ENCODE results near the gene CRABP1.

The CRABP1 gene

DNA sequence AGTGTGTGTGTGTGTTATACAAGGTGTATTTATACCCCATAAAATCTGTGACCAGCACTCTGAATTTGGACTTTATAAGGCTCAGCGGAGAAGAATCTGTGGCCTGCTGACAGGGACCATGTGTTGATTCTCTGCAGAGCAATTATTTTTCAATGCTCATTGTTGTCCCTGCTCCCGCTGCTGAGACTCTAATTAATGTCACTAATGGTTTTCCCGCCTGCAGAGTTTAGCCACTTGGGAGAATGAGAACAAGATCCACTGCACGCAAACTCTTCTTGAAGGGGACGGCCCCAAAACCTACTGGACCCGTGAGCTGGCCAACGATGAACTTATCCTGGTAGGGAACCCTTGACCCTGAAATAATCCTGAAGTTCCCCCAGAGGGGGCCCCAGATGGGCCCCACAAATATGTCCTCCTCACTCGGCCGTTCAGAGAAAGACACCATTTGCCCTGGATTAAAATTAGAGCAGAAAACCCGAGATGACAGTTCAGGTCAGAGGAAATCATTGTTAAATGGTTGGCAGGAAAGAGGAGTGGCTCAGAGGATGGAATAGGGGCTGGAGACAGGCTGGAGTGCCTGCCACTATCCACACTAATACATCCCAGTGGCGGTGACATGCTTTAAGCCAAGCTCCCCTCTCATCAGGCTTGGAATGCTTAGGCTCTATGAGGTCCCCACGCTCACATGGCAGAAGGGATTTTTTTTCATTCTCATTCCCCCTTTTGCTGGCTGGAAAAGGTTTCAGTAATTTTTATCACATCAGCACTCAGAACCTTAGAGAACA is 3.3 kb downstream of the CRABP1 start:
- in situ Hi-C loops (cut with MboI; ENCODE audit: low sequenced_read_pairs), result no loop called here

DNA sequence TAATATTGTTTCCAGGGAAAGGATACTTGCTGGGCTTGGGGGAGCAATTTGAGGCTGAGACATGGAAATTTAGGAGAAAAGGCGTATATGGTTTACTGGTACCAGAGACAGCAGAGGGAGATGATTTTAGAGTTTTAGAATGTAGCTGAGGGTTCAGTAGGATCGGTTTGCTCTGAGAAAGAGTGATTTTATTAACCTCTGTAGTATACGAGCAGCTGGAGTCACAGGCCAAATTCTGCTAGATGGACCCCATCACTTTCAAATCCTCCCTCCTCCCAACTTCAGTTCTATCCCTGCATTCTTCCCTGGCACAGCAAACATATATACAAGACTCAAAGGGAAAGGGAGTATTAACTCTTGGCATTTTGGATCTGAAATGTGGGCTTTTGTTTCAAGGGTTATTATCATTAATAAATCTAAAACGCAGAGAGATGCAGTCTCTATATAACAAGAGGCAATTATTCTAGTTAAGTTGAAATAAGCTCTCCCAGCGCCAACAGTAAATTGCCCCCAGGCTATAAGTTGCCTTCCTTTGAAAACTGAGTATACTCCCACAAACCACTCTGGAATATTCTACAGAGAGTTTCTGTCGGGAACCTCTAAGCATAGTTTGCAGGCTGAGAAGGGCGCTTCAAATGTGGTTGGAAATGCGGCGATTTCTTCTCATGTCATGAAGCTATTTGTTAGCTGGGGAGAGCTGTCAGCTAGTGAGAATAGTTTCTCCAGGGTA is 5.4 kb downstream of the CRABP1 start:
- in situ Hi-C loops (cut with MboI; ENCODE audit: low sequenced_read_pairs), result no loop called here

DNA sequence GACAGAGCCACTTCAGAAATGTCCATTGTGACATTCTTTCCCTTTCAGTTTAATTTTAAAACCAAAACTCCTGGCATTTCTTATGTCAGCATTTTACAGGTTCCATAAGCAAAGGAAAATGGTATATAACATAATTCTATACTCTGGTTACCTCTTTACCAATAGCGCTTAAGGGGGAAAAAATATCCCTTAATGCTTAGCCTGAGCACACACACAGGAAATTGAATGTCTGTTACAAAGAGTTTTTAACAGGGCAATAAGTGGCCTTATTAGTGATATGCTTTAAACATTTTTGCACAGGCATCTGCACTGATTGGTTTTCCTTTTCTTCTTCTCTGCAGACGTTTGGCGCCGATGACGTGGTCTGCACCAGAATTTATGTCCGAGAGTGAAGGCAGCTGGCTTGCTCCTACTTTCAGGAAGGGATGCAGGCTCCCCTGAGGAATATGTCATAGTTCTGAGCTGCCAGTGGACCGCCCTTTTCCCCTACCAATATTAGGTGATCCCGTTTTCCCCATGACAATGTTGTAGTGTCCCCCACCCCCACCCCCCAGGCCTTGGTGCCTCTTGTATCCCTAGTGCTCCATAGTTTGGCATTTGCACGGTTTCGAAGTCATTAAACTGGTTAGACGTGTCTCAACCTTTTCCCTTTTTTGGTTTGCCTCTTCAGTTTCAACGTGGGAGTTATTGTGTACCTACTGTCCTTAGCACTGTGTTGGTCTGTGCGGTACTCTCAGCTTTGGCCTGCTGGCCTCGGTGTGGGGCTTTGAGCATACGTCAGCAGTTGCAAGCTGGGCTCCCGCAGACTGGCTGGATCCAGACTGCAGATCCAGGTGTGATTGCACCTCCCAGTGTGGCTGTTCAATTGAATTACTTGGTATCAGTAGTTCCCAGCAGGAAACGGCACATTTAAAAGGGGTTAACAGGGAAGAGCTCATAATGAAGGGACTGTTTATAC is 7.7 kb downstream of the CRABP1 start:
- in situ Hi-C loops (cut with MboI; ENCODE audit: low sequenced_read_pairs), result no loop called here

DNA sequence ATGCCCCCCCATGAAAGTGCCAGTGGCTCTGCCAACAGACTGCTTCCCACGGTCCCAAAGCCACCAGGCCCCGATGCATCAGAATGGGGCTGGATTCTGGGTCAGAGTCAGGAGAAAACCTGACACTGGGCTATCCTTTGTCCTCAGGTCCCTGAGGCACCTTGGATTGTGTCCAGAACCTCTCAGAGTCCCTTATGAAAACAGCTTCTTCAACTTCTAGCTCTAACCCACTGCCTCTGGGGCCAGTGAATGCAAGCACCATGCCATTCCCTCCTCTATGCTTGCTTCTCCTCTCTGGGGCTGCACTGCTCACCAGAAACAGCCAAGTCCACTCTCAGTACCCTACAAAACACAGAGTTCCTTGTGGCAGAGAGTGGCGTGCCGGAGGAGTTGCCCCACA is 9.9 kb downstream of the CRABP1 start:
- in situ Hi-C loops (cut with MboI; ENCODE audit: low sequenced_read_pairs), result no loop called here

DNA sequence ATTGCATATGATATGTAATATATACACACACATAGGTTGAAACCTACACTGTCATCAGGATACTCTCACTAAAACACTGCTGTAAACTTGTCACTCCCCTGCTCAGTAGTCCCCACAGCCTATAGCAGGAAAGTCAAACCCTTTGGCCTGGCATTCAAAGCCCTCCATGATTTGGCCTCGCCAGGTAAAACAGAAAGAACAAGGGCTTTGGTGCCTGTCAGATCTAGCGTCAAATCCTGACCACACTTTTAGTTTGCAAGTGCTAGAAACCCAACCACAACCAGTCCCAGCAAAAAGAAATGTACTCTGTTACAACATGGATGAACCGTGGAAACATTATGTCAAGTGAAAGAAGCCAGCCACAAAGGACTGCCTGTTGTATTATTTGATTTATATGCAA is 11.4 kb downstream of the CRABP1 start:
- in situ Hi-C loops (cut with MboI; ENCODE audit: low sequenced_read_pairs), result no loop called here

DNA sequence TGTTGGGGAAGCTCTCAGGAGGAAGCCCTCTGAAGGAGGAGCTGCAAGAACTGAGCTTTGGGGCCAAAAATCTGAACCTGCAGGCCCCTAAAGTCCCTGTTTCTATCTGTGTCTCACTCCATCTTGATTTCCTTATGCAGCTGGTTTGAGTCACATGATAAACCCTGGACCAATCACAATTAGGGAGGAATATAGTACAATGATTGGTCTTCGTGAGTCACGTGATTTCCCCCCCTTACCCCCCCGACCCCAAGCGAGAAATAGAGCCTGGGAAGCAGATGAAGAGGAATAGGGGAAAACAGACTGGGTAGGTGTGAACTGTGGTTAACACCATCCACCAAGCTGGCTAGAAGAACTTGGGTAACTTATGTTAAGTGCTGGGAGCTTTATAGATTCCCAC is 12.9 kb downstream of the CRABP1 start:
- in situ Hi-C loops (cut with MboI; ENCODE audit: low sequenced_read_pairs), result no loop called here

DNA sequence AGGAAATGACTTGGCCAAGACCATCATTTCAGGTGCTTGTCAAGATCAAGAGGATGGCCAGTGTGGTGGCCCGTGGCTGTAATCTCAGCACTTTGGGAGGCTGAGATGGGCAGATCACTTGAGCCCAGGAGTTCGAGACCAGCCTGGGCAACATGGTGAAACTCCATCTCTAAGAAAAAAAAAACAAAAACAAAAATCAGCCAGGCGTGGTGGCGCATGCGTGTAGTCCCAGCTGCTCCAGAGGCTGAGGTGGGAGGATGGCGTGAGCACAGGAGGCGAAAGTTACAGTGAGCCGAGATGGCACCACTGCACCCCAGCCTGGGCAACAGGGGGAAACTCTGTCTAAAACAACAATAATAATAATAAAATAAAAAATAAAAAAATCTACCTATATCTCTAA is 15.0 kb downstream of the CRABP1 start:
- in situ Hi-C loops (cut with MboI; ENCODE audit: low sequenced_read_pairs), result no loop called here

DNA sequence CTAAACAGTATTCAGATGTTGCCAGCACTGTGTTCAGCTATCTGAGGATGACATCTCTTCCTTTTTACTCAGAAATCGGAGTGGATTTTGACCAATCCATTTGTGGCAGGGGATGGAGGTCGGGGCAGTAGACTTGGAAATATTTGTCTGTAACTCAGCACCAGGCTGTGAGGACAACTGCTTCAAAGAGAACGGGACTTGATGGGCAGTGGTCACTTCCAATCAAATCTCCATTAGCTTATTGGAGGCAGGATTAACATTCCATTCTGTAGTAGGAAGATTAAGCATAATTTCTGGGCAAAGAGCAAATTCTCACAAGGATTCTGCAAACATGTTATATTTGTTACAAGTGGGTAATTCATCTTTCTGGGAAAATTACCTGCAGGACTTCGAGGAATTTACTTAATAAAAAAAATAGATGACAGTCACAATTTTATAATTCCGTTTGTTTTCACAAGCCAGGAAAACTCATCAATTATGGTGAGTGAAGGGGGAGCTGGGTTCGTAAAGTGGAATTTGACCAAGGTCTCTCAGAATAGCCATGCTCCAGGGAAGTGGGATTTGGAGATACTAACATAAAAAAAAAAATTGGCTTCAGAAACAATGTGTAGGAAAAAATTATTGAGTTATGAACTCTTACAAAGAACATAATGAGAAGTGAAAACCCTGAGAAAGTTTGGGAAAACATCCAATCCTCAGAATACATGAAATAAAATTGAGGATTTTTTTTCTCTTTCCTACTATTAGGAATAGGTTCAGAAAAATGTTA is 18.1 kb downstream of the CRABP1 start:
- in situ Hi-C loops (cut with MboI; ENCODE audit: low sequenced_read_pairs), result no loop called here

DNA sequence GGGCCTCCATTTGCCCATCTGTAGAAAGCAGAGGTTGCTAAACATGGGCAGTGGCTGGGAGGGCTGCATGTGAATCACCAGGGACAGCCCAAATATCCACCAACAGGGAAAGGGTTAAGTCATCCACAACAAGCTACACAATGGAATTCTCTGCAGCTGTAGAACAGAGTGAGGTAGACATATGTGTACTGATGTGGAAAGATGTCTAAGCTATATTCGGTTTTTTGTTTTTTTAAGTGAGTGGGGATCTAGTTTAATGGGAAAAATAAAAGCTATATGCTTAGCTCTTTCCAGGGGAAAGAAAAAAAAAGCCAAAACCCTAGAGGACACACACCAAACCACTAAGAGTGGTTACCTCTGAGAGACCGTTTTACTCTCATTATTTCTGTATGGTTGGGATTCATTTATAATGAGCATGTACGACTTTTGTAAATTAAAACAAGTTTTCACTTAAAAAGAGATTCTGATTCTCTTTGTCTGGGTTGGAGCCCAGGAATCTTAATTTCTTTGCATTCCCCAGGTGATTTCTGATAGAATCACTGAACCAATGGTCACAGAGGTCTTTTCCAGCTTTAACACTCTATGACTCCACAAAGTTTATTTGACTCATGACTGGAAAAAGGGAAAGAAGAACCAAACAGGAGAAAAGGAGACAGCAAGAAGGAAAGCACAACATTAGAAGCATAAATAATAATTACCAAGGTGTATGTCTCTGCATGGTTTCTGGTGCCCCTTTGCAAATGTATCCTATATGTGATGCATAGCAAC is 19.1 kb downstream of the CRABP1 start:
- in situ Hi-C loops (cut with MboI; ENCODE audit: low sequenced_read_pairs), result no loop called here

DNA sequence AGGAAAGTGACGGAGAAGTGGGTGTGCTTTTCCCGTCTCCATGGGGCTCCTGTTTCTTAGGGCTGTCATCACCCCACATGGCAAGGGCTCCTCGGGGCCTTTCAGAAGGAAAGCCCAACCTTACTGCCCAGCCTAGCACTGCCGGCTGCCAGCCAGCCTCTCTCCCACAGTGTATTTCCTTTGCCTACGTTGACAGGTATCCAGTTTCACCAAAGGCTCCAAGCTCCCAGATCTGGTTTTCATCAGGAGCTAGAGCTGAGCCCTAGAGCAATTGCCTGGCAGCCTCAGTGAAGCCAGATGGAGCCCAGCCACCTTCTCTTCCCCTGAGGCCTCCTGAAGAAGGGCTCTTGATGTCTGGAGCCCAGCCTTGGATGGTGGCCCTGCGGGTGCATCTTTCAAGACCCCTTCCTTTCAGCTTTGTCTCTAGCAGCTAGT is 20.2 kb downstream of the CRABP1 start:
- in situ Hi-C loops (cut with MboI; ENCODE audit: low sequenced_read_pairs), result no loop called here

DNA sequence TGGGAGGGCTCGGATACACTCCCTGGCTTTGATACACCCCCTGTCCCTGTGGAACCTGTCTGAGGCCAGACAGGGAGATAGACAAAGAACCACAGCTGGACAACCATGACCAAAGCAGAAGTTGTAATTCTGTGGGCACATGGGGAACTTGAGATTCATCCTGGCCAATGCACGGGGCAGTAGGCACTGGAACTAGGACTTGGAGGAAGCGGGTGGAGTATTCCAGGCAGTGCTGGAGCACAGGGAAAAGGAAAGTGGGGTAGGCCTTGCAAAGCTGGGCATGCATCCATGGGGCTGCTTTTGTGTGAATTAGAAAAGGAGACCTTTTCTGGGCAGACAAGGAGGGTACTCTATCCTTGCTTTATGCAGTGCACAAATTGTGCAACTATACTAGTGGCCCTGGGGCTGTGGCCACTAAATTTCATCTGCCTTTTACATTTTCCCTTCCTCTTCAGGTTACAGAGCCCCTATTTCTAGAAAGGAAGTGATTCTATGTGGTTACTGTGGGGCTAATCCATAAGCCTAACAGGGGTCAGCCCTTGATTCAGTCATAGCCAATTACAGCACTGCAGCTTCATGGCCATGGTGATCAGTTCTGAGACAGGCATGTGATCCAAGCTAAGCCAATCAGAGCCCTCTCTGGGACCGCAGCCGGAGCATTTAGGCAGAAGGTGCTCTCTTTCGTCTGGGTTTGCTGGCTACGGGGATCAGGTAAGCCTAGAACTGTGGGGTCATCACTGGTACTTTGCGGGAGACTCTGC is 21.0 kb downstream of the CRABP1 start:
- in situ Hi-C loops (cut with MboI; ENCODE audit: low sequenced_read_pairs), result no loop called here

DNA sequence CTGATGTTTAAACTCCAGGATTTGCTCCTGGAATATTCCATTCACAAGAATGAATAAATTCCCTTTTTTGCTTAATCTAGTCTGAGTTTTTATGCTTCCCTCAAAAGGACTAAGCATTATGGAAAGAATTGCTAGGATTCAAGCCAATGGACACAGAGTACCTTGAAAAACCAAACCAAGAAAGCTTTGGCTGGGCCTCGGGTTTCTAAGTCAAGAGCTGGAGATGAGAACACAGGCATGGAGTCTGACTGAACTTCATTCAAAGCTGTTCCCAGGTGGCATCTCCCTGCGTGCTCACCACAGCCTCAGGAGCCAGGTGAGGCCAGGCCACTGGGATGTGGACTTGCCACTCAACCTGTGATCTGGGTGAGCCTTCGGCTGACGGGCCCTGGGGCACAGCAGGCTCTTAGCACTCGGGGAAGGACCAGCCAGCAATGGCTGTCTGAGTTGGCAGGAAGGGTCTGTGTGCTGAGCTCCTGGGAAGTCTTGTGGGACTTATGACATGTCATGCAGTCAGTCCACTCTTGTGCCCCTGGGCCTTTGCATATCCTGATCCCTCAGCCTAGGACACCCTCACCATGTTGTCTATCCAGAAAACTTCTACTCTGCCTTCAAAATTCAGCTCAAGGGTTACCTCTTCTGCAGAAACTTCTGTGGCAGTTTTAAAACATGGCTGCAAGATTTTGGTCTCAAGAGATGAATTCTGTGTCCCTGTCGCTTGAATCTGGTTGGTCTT is 21.8 kb downstream of the CRABP1 start:
- in situ Hi-C loops (cut with MboI; ENCODE audit: low sequenced_read_pairs), result no loop called here

DNA sequence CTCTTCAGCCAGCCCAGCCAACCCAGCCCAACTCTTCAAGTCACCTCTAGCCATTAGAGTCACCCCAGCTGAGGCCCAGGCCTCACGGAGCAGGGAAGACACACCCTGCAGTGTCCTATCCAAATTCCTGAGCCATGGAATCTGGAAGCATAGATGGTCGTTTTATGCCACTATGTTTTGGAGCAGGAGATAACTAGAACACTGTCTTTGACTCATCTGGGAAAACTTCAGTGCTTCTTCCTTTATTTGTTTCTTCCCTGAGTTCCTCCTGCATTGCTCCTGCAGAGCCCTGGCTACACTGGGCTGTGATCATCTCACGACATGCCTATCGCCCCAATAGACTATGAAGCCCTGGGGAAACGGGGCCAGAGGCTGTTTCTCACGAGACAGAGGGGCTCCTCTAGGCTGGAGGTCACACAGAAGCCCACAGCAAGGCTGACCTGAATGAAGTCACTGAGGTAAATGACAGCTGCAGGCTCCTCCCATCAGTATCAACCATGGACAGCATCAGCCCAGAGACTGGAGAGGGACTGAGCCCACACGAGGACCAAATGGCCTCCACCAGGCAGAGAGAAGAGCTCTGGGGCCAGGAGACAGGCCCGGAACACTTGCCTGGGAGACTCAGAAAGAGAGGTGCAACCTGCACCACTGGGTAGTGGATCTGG is 22.7 kb downstream of the CRABP1 start:
- in situ Hi-C loops (cut with MboI; ENCODE audit: low sequenced_read_pairs), result no loop called here

DNA sequence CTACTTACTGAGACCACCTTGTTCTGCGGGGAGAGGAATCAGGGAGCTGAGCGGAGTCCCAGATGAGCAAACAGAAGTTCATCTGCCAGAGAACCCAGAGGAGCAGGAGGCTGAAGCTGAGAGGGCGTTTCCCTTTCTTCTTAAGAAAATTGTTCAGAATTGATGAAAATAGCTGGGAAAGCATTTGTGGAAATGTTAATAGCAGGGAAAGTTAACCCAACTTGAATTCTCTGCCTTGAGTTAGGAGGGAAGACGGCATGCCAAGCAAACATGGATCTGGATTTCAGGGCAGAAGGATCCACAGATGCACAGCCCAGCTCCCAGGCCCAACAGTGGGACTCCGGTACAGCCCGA is 23.2 kb downstream of the CRABP1 start:
- in situ Hi-C loops (cut with MboI; ENCODE audit: low sequenced_read_pairs), result no loop called here

DNA sequence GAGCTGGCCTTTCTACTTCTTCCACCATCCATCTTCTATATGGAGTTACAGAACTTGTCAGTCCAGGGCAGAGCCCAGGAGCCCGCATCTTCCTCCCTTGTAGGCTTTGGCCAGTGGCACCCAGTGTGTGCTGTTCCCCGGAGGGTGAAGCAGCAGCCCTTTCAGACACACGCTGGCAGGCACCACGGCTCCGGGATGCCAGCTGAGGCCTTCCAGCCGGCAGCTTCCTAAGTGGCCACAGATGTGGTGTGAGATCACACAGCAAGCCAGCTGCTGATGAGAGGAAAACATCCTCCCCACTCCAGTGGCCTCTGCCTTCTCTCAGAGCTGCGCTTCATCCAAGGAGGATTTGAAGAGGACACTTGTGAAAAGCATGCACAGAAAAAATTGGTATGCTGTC is 24.1 kb downstream of the CRABP1 start:
- in situ Hi-C loops (cut with MboI; ENCODE audit: low sequenced_read_pairs), result no loop called here

DNA sequence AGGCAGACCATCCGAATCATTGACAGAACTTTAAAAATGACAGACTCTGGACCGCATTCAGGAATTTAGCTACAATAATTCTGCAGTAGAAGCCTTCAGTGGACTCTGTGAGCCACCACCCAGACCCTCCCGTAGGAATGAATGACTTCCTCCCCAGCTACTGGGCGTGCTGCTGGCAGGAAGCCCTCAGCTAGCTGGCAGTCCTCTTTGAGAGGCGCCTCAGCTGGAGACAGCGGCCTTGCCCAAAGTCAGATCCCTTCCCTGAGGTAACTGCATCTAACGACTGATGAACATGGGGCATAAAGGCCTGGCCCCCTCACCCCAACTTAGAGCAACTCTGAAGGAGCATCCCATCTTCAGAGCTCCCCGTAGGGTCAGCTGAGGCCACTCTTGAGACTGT is 25.8 kb downstream of the CRABP1 start:
- in situ Hi-C loops (cut with MboI; ENCODE audit: low sequenced_read_pairs), result no loop called here

DNA sequence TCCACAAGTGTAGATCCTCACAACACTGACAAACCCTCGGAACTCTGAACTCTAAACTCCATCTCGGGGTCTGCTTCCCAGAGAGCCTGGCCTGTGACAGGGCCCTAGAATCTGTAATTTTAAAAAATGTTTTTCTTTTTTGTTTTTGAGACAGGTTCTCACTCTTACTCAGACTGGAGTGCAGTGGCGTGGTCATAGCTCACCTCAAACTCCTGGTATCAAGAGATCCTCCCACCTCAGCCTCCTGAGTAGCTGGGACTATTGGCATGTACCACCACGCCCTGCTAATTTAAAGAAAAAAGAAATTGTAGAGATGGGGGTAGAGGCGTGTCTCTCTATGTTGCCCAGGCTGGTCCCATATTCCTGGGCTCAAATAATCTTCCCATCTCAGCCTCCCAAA is 26.2 kb downstream of the CRABP1 start:
- in situ Hi-C loops (cut with MboI; ENCODE audit: low sequenced_read_pairs), result no loop called here

DNA sequence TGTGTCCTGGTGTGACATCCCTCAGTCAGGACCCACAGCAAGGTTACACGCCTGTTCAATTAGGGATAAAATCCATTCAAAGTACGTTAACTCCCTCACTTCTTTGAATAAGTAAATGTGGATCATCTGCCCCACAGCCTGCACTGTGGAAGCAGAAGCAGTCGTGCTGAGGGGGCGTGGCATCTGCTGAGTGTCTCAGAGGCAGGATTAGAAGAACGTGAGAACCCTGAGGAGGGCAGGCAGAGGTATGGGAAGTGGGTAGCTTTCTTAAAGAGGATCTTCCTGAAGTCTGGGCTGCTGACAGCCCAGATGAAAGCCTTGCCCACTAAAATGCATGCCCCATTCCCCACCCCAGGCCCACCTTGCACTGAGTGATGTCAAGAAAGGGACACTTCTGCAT is 28.5 kb downstream of the CRABP1 start:
- in situ Hi-C loops (cut with MboI; ENCODE audit: low sequenced_read_pairs), result no loop called here

All from HL-60/S4 treated with phorbol 12-myristate 13-acetate at 8.2 ng/mL for 4 days and 3 days (cell line).